Measurements from ENCODE around the gene TRIM33.

TRIM33 gene

GRCh38 chr1:114473796-114474195 lies 37.2 kb downstream of the TRIM33 start:
- Histone ChIP-seq H3K27ac (replicated peaks) (no peak overlapping the region), H3K4me3 (replicated peaks; ENCODE audit: insufficient read depth, low read length) (no peak overlapping the region), H3K27me3 (ENCODE audit: insufficient read depth, poor library complexity, severe bottlenecking) (no peaks in the 10 kb centered on the region)
- no peak for TF ChIP-seq GABPA (IDR thresholded peaks at IDR 0.05; ENCODE audit: low read depth)
- TF ChIP-seq, protein P1, sequence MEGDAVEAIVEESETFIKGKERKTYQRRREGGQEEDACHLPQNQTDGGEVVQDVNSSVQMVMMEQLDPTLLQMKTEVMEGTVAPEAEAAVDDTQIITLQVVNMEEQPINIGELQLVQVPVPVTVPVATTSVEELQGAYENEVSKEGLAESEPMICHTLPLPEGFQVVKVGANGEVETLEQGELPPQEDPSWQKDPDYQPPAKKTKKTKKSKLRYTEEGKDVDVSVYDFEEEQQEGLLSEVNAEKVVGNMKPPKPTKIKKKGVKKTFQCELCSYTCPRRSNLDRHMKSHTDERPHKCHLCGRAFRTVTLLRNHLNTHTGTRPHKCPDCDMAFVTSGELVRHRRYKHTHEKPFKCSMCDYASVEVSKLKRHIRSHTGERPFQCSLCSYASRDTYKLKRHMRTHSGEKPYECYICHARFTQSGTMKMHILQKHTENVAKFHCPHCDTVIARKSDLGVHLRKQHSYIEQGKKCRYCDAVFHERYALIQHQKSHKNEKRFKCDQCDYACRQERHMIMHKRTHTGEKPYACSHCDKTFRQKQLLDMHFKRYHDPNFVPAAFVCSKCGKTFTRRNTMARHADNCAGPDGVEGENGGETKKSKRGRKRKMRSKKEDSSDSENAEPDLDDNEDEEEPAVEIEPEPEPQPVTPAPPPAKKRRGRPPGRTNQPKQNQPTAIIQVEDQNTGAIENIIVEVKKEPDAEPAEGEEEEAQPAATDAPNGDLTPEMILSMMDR (IDR thresholded peaks at IDR 0.05; ENCODE audit: insufficient read depth, low read length): no peak
- no peak for TF ChIP-seq SPI1 (IDR thresholded peaks at IDR 0.05; ENCODE audit: borderline replicate concordance, low read depth)
- TF ChIP-seq POLR2AphosphoS5 (IDR thresholded peaks at IDR 0.05; ENCODE audit: low read depth): no peak
- no peak for TF ChIP-seq REST (IDR thresholded peaks at IDR 0.05; ENCODE audit: insufficient replicate concordance, low read depth)
- DNase-seq (ENCODE audit: low read depth in 1 of 2, low spot score in 1 of 2): no peak

- no peak for DNase-seq (ENCODE audit: low read depth in 1 of 2, low spot score in 1 of 2)
- TF ChIP-seq, protein P1 (IDR thresholded peaks at IDR 0.05; ENCODE audit: insufficient read depth, low read length): no peak
- no peak for TF ChIP-seq SPI1 (IDR thresholded peaks at IDR 0.05; ENCODE audit: borderline replicate concordance, low read depth)
- TF ChIP-seq GABPA (IDR thresholded peaks at IDR 0.05; ENCODE audit: low read depth): no peak
- TF ChIP-seq REST (IDR thresholded peaks at IDR 0.05; ENCODE audit: insufficient replicate concordance, low read depth): no peak
- no peak for TF ChIP-seq POLR2AphosphoS5 (IDR thresholded peaks at IDR 0.05; ENCODE audit: low read depth)
- no peaks in the 10 kb centered on the region for H3K27me3 ChIP-seq (ENCODE audit: insufficient read depth, poor library complexity, severe bottlenecking)
These were observed 38.6 kb downstream of the TRIM33 start for GRCh38 chr1:114472408-114472807.

GRCh38 chr1:114470681-114471080 lies 40.3 kb downstream of the TRIM33 start:
- no peak overlapping the region for H3K27ac ChIP-seq (replicated peaks)
- H3K4me3 ChIP-seq (replicated peaks; ENCODE audit: insufficient read depth, low read length): no peak overlapping the region
- DNase-seq (ENCODE audit: low read depth in 1 of 2, low spot score in 1 of 2): no peak
- TF ChIP-seq REST (IDR thresholded peaks at IDR 0.05; ENCODE audit: insufficient replicate concordance, low read depth): no peak
- no peak for TF ChIP-seq SPI1 (IDR thresholded peaks at IDR 0.05; ENCODE audit: borderline replicate concordance, low read depth)
- TF ChIP-seq GABPA (IDR thresholded peaks at IDR 0.05; ENCODE audit: low read depth): no peak
- TF ChIP-seq, protein P1 (IDR thresholded peaks at IDR 0.05; ENCODE audit: insufficient read depth, low read length): no peak
- TF ChIP-seq POLR2AphosphoS5 (IDR thresholded peaks at IDR 0.05; ENCODE audit: low read depth): no peak
- no peaks in the 10 kb centered on the region for H3K27me3 ChIP-seq (ENCODE audit: insufficient read depth, poor library complexity, severe bottlenecking)

More at GRCh38 chr1:114472408-114472807, 38.6 kb downstream of the TRIM33 start:
- no peak overlapping the region for H3K27ac ChIP-seq (replicated peaks)
- no peak overlapping the region for H3K4me3 ChIP-seq (replicated peaks; ENCODE audit: insufficient read depth, low read length)

Data from HL-60 (cell line).